ENCODE results near the gene KRTAP5-3.

KRTAP5-3 gene

DNA sequence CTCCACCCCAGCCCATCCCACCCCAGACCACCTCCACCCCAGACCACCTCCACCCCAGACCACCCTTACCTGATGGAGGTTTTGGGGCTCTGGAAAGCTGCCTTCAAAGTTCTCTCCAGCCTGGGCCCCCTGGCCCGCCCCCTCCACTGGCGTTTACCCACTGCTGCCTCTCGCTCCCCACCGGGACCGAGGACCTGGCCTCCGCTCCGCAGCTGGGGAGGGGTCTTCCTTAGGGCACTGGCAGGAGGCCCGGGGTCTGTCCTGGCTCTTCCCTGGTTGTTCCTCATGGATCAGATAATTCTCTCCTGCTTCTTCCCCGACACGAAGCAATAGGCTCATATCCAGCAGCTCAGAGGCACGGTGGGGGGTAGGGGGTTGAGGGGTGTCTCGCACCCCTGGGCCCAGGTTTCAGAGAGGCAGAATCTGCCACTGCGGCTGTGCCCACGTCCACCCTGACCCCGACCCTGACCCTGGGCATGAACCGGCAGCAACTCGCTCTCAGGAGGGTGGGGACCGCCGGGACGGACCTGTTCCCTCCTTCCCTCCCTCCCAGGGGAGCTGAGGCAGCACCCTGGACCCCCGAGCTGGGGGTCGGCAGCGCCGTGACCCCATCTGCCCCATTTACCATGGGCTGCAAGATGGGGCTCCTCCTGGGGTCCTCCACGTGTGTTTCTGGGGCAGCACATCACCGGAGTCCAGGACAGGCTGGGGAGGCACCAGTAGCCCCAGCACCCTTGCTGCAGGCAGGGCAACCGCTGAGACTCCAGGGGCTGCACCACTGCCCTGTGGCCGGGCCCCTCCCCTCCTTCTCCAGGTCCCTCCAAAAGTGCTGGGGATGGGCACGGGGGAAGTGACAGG is 34.3 kb upstream of the KRTAP5-3 start:
- DNase-seq: no peak

DNA sequence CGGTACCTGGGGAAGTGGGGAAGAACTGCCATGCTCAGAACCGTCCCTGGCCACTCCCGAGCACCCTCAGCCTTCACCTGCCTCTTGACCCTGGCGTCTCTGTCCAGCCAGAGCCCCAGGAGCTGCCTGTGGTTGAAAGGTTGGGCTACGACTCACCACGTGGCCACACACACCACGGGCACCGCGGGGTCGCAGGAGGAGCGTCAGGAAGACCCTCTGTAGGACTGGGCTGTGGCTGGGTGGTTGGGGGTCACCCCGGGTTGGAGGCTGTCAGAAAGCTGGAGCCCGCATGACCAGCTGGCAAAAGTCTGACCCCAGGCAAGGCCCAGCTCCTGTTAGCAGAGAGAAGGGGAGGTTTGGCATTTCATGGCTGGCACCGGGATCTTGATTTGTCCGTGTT is 32.8 kb upstream of the KRTAP5-3 start:
- DNase-seq: no peak

DNA sequence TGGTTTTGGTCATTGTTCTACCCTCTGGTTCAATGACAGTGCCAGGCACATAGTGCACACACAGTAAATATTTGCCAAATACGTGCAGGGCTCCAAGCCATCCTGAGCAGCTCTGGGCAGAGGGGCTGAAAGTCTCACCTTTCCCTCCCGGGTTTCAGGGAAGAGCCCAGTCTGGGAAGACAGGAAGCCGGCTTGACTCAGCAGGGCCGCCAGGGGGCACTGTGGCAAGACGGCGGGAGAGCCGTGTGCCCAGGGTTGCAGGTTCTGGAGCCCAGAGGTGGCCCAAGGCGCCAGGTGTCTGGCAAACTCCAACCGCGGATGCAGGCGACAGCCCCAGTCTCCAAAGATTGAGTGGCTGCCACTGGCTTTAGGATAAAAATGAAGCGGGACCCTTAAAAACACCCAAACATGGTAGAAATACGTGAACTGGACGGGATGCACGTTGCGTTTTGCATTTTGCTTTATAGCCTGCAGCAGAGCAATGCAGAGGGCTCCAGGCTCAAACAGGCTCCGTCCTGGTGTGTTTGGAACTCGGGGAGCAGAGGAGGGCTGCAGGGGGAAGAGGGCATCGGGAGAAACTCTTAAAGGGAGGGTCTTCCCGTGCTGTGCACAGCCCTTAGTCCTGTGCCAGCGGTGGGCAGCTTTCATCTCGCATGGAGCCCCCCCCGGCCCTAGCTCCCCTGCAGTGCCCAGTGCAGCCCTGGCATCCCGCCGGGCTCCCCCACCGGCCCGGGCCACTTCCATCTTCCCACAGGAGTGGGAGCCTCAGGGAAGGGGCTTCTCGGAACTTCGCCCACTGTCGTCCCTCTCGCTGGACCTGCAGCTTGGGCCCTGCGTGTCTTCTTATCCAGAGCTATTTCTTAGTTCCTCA is 32.0 kb upstream of the KRTAP5-3 start:
- DNase-seq: no peak

DNA sequence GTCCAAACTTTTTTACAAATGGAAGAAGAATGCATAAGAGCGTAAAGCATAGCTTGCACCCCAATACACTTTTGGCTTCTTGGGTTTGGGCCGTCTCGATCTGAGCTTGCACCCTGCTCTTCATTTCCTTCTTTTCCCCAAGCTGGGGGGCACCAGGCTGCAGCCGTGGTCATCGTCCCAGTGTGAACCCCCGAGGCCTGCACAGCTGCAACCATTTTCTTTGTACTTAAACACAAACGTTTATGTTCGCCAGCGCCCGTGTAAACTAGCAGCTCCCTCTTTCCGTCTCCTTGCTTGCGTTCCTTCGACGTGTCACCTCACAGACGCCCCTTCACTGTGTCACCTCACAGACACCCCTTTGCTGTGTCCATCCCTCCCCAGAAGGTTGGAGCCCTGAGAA is 31.4 kb upstream of the KRTAP5-3 start:
- DNase-seq: no peak

DNA sequence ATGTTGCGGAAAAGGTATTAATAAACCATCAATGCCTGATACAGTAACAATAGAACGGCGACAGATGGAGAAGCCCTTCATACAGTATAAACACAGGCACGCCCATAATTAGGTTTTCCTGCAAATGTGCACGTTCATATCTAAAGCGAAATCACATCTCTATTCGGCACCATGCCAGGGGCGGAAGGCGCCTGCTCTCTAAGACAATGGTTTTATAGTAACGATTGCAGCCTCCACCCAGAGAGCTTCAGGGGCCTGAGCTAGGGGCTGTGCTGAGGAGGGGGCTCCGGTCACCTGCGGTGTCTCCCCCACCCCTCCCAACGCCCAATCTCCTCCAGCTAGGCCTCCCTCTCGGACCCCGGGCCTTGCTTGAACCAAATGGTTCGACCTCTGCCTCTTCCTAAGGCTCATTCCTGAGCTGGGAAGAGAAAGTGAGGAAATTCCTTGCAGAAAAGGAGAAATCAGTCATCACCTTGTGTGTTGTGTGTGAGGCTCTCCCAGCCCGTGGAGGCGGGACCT is 30.9 kb upstream of the KRTAP5-3 start:
- no peak for DNase-seq

DNA sequence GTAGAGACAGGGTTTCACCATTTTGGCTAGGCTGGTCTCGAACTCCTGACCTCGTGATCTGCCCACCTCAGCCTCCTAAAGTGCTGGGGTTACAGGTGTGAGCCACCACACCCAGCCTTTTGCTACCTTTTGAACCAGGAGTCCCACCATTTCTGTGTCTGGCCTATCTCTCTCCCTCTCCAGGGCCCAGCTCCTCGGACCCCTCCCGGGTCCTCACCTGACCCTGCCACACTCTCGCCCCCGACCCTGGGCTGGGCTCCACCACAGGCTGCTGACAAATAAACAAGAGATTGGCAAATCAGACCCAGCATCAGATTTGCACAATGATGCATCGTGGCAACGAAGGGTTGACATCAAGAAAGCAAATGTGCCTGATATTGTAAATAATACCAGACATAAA is 30.1 kb upstream of the KRTAP5-3 start:
- no peak for DNase-seq

DNA sequence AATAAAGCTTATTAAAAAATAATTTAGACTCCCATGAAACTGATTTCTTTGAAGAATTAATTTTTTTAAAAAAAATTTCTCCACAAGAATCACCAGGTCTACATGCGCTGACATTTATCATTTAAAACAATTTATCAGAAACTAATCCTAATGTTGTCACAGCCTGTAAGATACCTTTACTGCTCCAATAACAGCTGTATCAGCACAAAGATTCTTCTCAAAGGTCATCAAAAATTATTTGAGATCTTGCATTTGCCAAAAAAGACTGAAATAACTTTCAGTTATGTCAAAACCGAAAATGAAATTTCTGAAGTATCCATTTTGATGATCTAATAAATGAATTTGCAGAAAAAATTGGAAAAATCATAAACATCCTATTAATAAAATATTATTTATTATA is 29.4 kb upstream of the KRTAP5-3 start:
- no peak for DNase-seq

DNA sequence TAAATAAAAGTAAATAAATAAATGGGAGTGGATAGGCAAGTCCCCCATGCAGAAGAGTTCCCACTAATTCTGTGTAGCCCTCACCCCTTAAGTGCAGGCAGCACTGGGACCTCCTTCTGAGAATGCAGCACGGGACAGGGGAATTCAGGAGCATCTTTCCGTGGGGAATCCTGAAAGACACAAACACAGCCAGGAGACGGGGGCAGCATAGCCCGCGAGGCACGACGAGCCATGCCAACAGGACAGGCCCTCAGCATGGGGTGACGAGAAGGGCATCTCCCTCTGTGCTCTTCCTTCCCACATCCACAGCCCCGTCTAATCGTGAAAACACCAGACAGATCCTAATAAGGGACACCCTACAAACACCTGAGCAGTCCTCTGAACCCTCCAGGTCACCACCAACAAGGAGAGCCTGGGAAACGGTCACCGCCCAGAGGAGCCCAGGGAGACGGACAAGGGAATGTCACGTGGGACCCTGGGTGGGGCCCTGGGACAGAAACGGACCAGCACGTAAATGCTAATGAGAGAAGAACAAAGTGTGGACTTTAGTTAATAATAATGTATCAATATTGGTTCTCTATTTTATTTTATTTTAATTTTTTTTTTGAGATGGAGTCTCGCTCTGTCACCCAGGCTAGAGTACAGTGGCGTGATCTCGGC is 28.2 kb upstream of the KRTAP5-3 start:
- DNase-seq: no peak

DNA sequence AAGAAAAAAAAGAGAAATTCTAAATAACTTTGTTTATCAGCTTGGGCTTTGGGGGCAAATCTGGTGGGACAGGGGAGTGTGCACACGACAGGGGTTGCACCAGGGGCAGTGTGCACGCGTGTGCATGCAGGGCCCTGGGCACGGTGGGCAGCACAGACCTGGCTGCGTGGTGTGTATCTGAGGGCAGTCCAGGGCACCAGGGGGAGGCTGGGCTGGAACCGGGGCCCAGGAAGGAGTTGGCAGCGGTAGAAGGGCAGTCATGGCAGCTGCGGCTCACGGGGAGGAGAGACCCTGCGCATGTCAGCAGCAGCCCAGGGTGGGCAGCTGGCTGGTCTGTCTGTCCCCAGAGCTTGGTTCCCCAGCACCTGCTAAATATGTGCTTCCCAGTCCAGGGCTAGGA is 25.6 kb upstream of the KRTAP5-3 start:
- DNase-seq: no peak

DNA sequence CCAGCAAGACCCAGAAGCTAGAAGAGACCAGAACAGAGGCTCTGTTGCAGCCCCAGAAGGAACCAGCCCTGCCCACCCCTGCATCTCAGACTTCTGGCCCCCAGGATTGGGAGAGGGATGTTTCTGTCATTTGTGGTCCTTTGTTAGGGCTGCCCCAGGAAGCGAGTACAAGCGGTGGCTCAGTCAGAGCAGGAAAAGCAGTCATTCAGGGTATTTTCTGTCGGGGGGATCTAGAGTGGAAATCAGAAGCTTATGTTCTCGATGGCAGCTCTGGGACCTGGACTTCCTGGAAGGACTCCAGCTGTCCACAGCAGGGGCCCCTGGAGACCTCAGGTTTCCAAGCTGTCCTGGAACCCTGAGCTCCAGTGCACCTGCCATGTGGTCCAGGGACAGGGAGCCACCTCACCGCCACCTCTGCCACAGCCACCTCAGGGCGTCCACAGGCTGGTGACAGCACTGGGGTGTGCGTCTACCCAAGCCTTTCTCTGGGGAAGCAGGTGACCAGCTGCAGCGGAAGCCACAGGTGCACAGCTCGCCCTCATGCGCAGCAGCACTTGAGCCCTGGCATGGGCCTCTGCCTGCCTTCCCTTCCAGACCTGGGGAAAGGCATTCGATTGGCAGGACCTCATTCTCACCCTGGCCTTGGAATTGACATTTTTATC is 23.9 kb upstream of the KRTAP5-3 start:
- DNase-seq: no peak

DNA sequence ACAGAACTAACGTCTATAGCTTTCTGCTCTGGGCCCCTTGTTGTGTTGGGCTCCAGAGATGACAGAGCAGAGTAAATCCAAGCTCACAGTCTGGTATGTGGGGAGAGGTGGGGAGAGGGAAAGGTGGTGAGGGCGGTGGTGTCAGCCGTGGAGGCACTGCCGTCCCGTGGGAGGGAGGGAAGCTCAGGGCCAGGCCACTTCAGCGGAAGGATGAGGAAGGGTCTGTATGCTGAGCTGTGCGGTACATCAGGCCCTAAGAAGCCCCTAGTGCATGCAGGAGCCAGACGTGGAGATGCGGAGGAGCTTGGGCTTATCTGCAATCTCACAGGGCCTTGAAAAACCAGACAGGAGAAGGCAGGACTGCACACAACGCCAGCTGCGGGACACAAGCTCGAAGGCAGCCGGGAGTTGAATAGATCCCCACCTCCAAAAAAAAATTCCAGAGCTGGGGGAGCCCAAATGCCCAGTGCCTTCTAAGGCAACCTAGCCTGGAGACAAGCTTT is 22.9 kb upstream of the KRTAP5-3 start:
- no peak for DNase-seq

DNA sequence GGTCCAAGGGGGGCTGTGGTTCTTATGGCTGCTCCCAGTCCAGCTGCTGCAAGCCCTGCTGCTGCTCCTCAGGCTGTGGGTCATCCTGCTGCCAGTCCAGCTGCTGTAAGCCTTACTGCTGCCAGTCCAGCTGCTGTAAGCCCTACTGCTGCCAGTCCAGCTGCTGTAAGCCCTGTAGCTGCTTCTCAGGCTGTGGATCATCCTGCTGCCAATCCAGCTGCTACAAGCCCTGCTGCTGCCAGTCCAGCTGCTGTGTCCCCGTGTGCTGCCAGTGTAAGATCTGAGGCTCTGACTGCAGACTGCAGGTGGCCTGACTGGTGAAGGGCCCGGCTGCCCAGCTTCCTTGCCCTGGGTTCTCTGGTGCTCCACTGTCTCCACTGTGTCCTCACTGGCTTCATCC is 22.0 kb upstream of the KRTAP5-3 start:
- no peak for DNase-seq

DNA sequence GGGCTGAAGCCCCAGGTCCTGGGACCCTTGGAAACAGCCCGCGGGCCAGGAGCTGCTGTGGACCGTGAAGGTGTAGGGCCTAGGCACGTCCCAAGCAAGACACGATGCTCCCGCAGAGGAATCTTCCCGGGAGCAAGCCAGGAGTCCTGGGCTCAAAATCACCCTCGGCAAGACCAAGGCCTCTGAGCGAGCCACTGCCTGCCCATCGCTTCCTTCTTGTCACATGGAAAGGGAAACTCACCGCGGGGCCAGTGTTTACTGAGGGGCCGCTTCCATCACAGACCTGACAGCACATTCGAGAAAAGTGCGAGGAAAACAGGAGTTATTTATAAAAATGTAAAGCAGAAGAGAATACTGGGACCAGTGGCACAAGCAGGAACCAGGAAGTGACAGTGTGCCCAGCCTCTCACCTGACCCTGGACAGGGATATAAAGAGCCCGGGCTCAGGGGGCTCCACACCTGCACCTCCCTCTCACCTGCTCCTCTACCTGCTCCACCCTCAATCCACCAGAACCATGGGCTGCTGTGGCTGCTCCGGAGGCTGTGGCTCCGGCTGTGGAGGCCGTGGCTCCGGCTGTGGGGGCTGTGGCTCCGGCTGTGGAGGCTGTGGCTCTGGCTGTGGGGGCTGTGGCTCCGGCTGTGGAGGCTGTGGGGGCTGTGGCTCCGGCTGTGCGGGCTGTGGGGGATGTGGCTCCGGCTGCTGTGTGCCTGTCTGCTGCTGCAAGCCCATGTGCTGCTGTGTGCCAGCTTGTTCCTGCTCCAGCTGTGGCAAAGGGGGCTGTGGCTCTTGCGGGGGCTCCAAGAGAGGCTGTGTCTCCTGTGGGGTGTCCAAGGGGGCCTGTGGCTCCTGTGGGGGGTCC is 21.3 kb upstream of the KRTAP5-3 start, which contains the start of gene KRTAP5-5:
Gene KRTAP5-5 (plus strand): TSS at position 450 of the 860 bp plus-strand sequence. CDS start 66 bp downstream, at position 516.
- no peak for DNase-seq

DNA sequence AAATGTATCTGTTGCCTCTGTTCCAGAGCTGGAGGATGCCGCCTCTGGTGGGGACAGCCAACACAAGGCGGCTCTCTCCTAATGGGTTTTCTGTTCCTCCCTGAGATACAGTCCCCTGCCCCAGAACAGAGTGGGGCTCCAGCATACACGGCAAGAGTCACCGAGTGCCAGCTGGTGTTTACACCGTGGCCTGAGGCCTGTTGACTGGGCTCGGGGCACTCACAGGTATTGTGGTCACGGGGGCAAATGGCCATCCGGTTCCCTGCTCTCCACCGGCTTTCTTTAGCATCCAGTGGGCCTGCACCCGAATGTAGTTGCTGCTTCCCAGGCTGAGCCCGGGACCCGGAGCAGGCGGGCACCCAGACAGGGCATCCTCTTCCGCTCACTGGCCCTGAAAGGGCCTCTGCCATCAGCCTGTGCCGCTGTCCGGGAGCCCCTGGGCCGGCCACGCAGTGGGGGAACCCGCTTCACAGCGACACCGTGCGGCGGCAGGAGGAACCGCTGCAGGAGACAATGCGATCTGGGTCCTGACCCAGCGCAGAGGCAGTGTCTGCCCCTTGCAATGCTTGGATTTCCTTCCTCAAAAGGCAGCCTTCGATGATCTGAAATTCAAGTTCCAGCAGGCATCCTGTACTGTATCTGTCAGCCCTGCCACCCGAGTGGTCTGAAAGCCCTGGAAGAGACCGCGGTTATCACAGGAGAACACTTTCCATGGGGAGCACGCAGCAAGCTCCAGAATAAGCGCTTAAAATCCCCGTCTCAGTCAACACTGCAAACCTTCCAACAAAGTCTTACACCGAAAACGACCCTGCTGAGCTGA is 20.5 kb upstream of the KRTAP5-3 start:
- peak; percentile 47 for DNase-seq

DNA sequence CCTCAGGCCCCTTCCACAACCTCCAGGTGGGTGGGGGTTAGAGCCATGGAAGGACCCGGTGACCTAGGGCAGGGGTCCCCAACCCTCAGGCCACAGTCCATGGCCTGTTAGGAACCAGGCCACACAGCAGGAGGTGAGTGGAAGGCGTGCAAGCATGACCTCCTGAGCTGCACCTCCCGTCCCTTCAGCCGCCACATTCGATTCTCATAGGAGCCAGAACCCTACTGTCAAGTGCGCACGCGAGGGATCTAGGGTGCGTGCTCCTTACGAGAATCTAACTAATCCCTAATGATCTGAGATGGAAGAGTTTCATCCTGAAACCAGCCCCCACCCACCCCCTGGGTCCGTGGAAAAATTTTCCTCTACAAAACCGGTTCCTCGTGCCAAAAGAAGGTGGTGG is 17.3 kb upstream of the KRTAP5-3 start:
- DNase-seq: no peak

DNA sequence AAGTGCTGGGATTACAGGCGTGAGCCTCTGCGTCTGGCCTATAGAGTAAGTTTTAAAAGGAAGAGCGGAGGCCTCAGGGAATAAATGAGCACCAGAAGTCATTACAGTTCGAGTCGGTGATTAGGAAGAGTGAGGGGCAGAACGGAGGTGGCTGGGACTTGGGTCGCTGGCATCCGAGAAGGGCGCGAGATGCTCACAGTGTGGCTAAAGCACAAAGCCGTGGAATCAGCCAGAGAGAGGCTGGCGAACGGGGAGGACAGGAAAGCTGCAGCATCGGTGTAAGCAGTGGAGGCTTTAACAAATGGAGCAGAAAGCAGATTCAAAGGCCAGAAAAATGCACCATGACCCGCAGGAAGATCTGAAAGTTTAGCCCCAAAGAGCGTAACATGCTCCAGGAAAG is 16.4 kb upstream of the KRTAP5-3 start:
- DNase-seq: no peak

DNA sequence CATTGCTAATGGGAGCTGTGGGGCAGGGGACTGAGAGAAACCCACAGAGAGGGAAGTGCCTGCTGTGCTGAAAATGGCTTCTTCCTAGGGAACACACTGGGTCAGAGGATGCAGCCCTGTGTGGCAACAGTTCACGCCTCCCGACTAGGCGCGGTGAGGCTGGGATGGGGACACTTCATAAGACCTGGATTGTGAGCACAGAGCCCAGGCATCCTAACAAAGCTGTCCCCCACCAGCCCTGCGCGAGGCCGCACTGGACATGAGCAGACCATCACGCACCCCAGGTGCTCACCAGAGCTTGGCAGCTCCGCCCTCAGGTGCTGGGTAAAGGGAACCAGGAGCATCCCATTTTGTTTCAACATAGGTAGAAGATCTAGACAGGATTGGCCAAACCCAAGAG is 15.5 kb upstream of the KRTAP5-3 start:
- DNase-seq: no peak

DNA sequence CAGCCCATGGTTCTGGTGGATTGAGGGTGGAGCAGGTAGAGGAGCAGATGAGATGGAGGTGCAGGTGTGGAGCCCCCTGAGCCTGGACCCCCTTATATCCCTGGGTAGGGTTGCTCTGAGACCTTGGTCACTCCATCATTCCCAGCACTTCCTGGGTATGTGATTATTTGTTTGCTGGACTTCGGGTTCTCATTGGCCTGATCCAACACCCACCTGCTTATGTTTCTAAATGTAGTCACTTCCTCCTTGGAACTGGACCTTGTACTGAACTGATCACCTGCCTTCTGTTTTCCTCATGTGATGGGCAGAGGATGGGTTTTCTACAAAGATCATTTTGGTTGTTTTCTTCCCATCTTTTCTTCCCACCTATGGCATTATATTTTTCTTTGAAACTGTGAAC is 13.8 kb upstream of the KRTAP5-3 start, which contains the start of gene KRTAP5-4:
Gene KRTAP5-4 (minus strand): TSS at position 53 of the 400 bp plus-strand sequence. CDS start 45 bp downstream, at position 8.
- no peak for DNase-seq

DNA sequence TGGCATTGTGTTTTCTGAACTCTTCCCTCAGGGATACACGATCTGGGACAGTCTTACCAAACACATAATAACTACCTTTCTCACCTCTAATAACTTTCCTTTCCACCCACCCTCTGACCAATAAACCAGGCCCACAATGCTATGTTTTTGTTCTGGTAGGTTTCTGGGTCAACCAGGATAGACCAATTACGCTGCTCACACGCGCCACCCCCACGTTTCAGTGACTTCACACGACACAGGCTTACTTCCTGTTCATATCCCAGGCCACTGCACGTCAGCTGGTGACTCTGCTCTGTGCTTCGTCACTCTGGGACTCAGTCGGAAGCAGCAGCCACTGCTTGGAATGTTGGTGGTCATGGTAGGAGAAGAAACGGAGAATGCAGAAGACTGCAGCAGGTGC is 11.2 kb upstream of the KRTAP5-3 start:
- no peak for DNase-seq

DNA sequence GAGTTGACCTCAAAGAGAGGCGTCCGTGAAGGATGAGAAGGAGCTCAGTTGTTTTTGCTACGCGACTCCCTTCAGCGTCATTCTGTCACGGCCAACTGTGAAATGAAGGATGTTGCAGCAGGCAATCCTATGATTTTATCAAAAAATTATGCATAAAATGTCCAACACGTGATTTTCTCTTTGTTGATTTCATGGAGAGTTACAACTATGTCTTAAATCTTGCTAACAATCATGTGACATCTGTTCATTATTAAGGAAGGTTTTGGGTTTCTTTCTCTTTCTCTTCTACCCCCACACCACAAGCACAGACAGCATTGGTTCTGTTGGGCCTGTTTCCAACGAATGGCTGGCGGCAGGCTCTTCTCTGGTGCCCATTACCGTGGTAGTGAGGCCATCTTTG is 10.0 kb upstream of the KRTAP5-3 start:
- no peak for DNase-seq
